Inferior parietal cortex (tissue), 1 donor: ENCODE measurements around the gene OSBPL1A.

Experiments
- DNase-seq: peaks from one replicate; pipeline ENCODE4 v3.0.0-alpha.2; 2016; ENCODE audit errors: extremely low spot score

OSBPL1A gene

DNA sequence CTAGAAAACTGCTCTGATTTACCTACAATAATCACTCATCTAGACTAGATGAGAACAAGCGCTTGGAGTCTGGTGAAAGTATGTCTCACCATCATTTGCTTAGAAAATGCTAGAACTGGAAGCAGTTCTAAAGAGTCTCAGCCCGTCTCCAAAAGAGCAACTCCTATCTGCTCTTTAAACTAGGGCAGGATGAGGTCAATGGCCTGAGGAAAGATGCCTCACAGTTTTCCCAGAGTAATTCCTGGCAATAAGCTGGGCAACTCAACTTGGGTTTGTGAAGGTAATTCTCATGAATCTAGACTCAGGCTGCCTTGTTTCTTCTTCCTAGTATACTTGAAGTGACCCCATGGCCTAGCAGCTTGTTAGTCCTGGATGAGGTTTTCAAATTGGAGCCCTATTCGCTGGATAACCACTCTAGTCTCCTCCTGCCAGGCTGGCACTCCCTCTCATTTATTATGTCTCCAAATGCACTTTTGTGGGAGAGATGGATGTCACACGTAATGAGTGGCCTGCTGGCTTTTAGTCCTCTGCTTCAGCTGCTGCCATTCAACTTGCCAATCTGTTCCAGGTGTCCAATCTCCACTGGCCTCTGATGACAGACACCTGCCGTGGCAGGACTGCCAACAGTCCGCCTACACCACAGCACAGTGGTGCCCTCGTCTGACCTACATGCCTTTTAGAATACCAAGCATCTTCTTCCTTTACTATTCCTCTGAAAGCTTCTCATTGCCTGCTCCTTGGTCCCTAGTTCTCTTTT lies 177.9 kb downstream of the OSBPL1A start:
- no peak for DNase-seq

DNA sequence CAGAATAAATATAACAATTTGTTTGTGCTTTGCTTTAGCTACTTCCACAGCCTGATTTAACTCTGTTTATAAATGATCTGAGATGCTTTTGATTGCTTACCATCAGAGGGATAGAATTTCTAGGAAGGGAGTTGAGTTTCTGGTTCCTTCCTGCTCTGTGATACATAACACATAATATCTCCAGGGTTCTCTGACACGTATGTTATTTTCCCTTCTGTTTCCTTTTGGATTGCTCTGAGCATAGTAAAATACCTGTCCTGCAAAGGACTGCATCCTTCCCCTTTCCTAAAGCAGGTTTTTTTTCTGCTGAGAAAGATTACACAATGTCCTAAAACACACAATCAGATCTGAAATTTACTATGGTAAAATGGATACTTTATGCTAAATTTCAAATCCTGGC lies 182.7 kb downstream of the OSBPL1A start:
- DNase-seq, result no peak

GRCh38 chr18:24214144-24214543 lies 183.5 kb downstream of the OSBPL1A start:
- no peak for DNase-seq

GRCh38 chr18:24212939-24213338 lies 184.7 kb downstream of the OSBPL1A start:
- no peak for DNase-seq

- no peak for DNase-seq
Measured at GRCh38 chr18:24209558-24209957, 188.1 kb downstream of the OSBPL1A start.

DNA sequence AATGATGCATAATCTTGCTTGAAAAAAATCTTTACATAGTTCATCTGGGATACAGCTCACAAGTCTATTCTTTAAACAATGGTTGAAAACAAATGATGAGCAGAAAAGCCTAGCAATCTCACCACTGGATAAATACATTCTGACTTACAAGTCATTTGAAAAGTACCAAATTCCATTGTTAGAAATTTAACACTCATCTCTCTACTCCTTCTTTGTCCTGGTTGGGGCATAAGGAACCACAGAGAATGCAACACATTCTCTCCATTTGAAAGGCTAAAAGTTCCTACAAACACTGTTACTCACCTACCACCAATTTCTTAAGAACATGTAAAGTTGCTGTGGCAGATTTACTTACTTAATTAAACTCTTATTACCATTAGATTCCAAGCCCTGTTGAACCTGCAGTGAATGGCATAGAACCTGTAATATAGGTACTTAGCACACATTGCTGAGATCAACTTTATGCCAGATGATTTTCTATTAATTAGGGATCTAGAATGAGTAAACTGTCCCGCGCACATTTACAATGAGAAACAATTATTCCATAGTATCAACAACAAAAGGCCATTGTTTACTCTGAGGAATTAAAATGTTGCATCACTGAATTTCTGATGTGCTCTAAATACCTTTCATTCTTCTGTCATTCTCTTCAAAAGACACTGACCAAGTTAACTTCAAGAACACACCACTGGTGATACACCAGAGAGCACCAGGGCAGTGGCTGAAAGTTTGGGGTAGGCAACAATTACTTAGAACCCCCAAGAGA lies 189.2 kb downstream of the OSBPL1A start:
- no peak for DNase-seq

GRCh38 chr18:24204904-24205303 lies 192.7 kb downstream of the OSBPL1A start:
- DNase-seq, result no peak

GRCh38 chr18:24201699-24202687 lies 195.6 kb downstream of the OSBPL1A start:
- no peak for DNase-seq

DNA sequence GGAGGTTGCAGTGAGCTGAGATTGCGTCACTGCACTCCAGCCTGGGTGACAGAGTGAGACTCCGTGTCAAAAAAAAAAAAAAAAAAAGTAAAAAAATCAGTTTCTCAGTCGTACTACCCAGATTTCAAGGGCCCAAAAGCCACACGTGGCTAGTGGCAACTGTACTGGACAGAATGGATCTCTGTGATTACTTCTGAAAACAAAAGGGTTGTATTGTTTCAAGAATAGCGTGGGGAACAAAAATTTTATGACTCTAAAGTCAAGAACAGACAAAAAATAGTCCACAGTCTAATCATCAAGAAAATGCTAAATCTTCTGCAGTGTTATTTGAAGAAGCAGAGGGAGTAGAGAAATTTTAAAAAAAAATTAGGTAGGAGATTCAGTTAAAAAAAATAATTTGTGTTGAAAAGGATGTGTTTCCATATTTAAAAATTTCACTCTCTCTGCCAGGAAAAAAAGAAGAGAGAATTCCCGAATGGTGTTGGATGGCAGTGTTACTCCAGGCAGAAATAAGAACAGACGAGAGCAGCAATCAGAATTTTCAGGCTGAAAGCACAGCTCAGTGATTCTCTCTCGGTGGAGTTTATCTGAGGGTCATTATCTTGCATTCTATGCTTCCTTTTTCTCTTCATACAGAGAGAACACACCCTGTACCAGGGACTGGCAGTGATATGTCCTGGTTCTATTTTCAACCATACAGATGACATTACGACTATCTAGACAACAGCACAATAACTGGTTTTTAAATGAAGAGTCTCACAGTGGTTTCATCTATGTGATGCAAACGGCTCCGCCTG lies 196.9 kb downstream of the OSBPL1A start:
- DNase-seq, result peak; percentile 80

- no peak for DNase-seq
Measured at GRCh38 chr18:24199372-24199962, 198.2 kb downstream of the OSBPL1A start.

DNA sequence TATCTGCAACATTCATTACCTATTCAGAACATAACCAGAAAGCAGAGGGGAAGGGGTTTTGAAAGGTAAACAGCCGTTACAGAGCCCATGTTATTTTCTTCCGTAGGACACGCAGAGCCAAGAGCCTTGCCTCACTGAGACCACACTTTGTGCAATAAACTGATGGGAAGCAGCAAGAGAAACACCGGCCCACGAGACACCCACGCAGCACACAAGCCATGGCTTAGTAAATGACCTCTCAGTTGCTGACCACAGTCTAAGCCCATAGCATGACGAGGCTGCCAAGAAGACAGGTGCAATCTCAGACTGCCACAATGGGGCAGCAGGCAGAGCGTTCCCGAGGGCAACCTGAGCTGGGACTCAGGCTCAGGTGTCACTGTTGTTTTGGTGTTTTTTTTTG lies 199.2 kb downstream of the OSBPL1A start:
- DNase-seq, result no peak

- DNase-seq, result peak; percentile 32
Measured at GRCh38 chr18:24197412-24197811, 200.2 kb downstream of the OSBPL1A start.

GRCh38 chr18:24196764-24197163 lies 200.9 kb downstream of the OSBPL1A start:
- DNase-seq, result no peak

- no peak for DNase-seq
Measured at GRCh38 chr18:24195296-24196053, 202.1 kb downstream of the OSBPL1A start.

GRCh38 chr18:24190590-24190989 lies 207.0 kb downstream of the OSBPL1A start:
- peak; percentile 51 for DNase-seq

DNA sequence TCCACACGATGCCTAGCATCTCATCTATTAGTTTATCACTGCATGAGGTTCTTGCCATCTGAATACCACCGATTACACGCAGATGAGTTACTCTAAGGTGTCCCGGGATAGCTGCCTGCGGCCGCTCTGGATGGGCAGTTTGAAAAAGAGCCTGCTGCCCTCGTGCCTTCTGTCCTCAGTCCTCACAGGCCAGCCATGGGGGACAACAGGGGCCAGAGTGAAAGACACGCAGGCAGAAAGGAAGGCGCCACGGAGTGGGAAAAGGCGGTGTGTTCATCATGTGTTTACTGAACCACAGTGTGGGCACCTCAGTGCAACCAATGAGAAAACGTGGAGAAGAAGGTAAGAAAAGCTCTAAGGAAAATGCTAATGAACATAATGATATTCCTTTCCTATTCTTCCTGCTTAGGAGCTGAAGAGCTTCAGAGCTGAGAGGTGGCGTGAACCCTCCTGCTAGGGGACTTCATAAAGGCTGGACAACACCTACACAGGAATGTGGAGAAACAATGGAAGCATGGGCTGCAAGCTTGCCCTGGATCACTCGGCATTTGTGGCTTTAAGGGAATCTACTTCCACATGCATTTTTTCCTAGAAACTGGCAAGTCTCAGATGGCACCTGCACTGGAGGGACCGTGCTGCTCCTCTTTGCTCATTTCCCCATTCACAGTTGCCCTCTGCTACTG lies 207.8 kb downstream of the OSBPL1A start:
- no peak for DNase-seq

DNA sequence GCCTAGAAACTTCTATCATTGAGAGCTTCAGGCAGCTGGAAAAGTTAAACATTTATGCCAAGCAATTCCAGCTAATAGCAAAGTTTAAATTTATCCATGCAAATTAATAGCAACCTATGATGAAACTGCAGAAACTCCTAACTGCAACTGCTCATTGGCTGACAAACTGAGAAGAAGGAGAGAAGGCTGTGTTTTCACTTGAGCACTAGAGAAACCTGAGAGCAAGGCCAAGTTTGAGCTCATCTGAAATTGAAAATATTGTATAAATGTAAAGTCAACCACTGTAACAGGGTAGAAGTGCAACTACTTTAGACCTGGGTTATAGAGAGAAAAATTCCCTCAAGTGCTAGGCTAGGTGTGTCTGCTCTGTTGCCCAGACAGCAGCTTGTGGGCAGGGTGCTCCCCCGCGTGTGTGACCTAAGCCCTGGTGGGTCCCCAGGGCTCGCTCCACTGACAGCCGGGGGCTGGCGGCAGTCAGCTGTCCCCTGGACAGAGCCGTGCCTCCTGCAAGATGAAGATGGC lies 208.6 kb downstream of the OSBPL1A start:
- no peak for DNase-seq

DNA sequence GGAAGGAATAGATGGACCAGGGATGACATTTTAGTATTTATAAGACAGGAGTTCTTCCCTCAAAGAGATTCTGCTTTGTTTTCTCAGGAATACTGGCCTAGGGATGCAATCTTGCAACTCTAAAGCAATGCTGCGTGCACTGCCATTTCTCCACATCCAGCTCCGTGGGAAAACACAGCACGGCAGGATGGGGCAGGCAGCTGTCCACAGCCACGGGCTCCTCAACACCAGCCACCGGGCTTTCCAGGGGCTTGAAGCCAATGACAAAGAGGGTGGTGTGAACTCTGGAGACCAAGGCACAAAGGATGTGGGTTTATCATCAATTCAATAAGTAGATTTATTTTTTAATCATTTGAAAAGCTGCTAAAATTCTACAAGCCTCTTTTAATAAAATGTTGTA lies 209.5 kb downstream of the OSBPL1A start:
- no peak for DNase-seq

DNA sequence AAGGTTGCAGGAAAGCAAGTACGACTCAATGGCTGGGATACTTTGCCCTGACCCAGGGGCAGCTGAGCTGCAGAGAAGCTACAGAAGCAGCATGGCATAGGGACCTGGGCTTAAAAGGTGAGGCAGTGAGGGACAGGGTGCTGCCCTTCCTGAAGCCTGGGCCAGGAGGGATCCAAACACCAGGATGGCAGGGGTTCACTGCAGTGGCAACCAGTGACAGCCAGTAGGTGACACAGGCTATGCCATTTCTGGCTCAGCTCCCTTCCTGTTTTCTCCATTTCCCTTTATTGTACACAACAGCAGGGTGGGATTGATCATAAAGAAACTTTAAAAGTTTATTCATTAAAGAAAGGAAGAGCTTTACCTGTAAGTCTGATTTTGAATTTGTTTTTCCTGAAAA lies 209.9 kb downstream of the OSBPL1A start:
- no peak for DNase-seq
